ENCODE measurements around the gene BANP. TPM values are rescaled to one million over a fixed set of nuclear protein-coding genes. Genes with fewer than 3 reads are reported as not detected.
"Not testable (repeated sequence)": the region's sequence is repeated elsewhere in the genome, so short reads cannot be mapped to it uniquely, and the experiment has no call there.

Gene BANP
- total RNA-seq, 2 donors from 2014 or later: 31.3 to 59.2 TPM

DNA sequence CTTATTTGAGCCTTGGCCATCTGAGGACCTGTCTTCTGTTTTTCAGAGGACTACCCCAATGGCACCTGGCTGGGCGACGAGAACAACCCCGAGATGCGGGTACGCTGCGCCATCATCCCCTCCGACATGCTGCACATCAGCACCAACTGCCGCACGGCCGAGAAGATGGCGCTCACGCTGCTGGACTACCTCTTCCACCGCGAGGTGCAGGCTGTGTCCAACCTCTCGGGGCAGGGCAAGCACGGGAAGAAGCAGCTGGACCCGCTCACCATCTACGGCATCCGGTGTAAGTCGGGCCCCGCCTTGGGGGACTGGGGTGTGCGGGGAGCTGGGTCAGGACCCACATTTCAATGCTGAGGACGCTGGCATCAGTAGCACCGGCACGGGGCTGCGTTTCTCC, 67.1 kb downstream of the BANP start:
- not testable (repeated sequence) for H3K4me3 Mint-ChIP-seq; H3K27me3 Mint-ChIP-seq; H3K27ac Mint-ChIP-seq; H3K9me3 Mint-ChIP-seq; H3K36me3 Mint-ChIP-seq; DNase-seq (ENCODE audit: low spot score); ATAC-seq
- H3K4me1 Mint-ChIP-seq (ENCODE audit: low read depth in 2 of 2): peaks cover 0 to 15% of the 10 kb centered on the region in 2 donors

DNA sequence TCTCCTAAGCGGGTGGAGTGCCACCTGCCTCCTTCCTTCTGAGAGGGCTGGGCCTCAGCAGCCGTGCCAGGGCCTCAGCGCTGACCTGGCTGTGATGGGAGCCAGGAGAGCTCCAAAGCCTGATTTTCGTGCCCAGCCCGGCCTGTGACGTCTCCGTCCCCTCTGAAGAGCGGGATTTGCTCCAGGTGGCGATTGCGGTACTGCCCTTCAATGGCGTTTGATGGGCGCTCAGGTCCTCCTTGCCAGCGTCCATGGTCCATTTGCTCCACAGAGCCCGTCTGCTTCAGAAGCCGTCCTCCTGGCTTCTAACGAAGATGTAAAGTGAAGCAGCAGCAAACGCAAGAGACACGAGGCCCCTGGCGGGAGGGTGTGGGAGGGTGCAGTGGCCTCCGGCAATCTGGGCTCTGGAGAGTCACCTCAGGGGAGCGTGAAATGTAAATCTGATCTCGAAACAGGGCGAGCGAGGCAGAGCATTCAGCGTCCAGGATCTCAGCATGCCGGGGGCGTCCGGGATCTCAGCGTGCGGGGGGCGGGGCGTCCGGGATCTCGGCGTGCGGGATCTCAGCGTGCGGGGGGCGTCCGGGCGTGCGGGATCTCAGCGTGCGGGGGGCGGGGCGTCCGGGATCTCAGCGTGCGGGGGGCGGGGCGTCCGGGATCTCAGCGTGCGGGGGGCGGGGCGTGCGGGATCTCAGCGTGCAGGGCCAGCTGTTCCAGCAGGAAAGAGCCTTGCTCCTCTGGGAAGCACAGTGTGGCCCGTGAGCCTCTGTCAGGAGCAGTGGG, 68.0 kb downstream of the BANP start:
- H3K27me3 Mint-ChIP-seq; H3K9me3 Mint-ChIP-seq; H3K36me3 Mint-ChIP-seq; DNase-seq (ENCODE audit: low spot score); H3K27ac Mint-ChIP-seq; H3K4me3 Mint-ChIP-seq; ATAC-seq: not testable (repeated sequence)
- peaks cover 0 to 10% of the 10 kb centered on the region in 2 donors for H3K4me1 Mint-ChIP-seq (ENCODE audit: low read depth in 2 of 2)

DNA sequence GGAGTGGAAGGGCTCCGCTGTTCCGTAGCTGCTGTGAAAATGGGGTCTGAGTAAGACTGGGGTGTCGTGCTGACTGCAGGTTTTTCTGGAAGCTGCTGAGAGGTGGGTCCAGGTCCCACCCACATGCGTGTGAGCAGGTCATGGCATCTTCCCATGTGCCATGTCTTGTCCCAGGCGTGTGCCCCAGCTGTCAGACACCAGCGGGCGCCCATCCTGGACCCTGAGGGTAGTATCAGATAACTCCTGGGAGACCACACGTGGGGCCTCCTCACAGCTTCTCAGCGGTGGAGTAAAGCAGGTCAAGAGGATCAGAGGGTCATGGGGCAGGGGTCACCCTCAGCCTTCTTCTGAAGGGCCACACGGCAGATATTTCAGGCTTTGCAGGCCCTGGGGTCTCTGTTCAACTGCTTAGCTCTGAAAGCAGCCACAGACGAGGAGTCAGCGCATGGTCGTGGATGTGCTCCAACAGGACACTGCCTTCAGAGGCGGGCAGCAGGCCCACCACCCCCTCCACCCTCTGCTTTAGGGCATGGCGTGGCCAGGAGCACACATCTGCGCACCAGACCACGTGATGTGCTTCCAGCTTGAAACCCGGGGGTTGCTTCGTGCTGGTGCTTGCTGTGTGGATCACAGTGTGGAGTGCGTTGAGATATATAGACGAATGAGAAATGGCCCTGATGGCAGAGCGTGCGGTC, 68.7 kb downstream of the BANP start:
- Mint-ChIP-seq H3K36me3 (no peaks in the 10 kb centered on the region), H3K4me1 (ENCODE audit: low read depth in 2 of 2) (peaks cover 0 to 8% of the 10 kb centered on the region in 2 donors), H3K27ac (peak overlapping the region in 1 of 2 donors; percentile 24), H3K27me3 (no peaks in the 10 kb centered on the region), H3K4me3 (no peak overlapping the region), H3K9me3 (no peaks in the 10 kb centered on the region)
- ATAC-seq (no peak), DNase-seq (ENCODE audit: low spot score) (no peak)

DNA sequence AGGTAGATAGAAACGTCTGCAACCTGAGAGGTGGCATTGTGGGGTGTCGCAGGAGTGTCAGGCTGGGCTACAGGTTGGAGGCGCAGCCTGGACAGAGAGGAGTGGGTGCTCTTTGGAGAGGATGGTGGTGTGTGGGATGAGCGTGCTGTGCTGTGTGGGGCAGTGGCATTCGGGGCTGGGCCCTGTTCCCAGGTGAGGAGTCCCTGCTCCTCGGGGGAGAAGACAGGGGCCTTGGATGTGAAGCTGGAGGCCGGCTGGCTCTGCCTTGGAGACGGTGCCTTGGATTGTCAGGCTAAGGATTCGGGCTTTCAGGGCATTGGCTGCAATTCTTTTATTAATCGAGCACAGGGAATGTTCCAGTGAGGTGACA, 69.3 kb downstream of the BANP start:
- DNase-seq (ENCODE audit: low spot score) (no peak), ATAC-seq (no peak)
- H3K36me3 Mint-ChIP-seq: no peaks in the 10 kb centered on the region
- H3K4me3 Mint-ChIP-seq: no peak overlapping the region
- H3K27me3 Mint-ChIP-seq: no peaks in the 10 kb centered on the region
- peaks cover 0 to 3% of the 10 kb centered on the region in 2 donors for H3K4me1 Mint-ChIP-seq (ENCODE audit: low read depth in 2 of 2)
- H3K9me3 Mint-ChIP-seq: no peaks in the 10 kb centered on the region
- H3K27ac Mint-ChIP-seq: peak overlapping the region in 1 of 2 donors; percentile 24

DNA sequence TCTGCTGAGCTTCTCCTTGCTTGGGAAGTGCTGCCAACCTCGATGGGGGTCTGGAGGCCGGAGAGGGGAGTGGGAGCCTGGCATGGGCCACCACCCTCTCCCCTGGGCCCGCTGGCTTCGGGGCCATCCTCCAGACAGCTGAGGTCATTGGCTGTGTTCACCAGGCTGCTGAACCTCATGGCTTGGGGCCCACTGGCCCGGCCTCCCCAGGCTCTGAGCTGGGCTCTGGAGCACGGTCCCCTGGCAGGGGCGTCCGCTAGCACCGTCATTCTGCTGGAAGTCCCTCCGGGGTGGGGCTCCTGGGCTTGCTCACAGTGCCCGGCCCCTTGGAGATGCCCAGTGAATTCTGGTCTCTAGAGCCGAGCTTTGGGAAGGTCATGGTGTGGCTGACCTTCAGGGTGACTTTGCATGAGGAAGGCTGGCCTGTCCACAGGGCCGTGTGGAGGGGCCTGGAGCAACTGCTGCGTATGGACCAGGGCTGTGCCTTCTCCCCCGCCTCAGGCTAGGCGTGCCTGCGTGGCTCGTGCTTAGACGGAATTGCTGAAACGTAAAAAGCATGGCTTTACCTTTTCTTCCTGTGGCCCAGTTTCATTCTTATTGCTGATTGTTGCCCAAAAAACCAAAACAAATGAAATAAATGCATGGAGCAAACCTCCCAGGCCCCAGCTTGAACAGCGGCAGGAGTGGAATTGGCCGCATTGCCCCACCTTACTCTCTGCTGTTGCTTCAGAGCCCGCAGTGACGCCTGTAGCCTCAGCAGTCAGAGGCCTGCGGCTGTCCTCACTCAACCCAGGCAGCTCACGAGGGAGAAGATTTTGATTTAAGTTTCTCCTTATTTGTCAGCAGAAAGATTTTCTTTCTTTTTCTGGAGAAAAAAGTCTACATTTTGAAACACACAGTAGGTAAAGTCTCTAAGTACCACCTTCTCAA, 70.1 kb downstream of the BANP start:
- ATAC-seq; H3K9me3 Mint-ChIP-seq; H3K4me1 Mint-ChIP-seq (ENCODE audit: low read depth in 2 of 2); H3K4me3 Mint-ChIP-seq; DNase-seq (ENCODE audit: low spot score); H3K36me3 Mint-ChIP-seq; H3K27me3 Mint-ChIP-seq; H3K27ac Mint-ChIP-seq: not testable (repeated sequence)

DNA sequence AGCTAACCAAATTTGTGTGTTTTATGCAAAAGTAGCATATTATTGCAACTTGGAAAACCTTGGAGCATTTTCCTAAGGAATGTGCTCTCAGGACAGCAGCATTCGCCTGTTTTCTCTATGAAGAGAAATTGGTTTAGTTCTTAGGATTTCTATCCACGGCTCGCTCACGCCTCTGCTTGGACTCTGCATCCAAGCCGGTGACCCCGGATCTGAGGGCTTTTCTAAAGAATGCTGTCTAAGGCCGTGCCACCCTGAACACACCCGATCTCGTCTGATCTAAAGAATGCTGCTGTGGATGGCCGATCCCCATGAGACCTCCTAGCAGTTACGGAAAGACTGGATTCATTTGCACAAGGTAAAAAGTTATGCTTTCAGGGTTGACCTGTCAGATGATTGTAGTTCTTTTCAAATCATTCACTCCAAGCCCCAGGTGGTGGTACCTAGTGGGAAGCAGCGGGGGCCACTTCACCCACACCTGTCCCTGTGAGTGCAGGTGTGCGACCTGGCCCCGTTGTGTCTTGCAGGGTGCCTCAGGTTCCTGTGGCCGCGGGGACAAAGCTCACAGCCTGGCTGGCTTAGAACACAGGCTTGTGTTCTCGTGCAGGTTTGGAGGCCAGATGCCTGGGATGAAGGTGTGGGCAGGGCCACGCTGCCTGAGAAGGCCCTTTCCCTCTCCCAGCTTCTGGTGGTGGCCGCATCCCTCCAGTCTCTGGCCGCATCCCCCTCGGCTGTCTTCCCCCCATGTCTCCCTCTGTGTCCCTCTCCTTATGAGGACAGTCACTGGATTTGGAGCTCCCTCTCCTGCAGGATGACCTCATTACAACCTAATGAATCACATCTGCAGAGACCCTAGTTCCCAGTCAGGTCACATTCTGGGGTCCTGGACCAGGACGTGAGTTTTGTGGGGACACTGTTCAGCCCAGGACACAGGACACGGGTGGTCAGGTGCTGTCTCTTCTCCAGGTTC, 71.1 kb downstream of the BANP start:
- H3K9me3 Mint-ChIP-seq: no peaks in the 10 kb centered on the region
- no peaks in the 10 kb centered on the region for H3K27me3 Mint-ChIP-seq
- ATAC-seq: no peak
- peaks cover 5 to 8% of the 10 kb centered on the region in 2 donors for H3K4me1 Mint-ChIP-seq (ENCODE audit: low read depth in 2 of 2)
- DNase-seq (ENCODE audit: low spot score): no peak
- no peak overlapping the region for H3K4me3 Mint-ChIP-seq
- peak overlapping the region in 1 of 2 donors; percentile 70 for H3K27ac Mint-ChIP-seq
- H3K36me3 Mint-ChIP-seq: no peaks in the 10 kb centered on the region

DNA sequence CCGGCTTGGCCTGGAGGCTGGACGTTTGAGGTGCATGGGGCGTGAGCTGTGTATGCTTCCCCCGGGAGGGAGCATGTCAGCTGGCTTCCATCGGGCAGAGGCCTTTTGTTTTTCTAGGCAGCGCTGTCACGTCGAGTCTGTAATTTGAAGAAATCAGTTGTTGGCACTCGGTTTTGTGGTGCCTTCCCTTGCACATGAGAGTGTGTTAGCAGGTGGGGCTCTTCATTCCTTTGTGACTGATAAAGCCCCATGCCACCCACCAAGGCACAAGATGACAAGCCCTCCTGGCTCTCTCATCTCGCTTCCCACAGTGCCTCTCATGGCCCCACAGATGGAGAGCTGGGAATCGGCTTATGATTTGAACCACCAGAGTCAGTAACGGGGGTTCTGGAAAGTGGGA, 72.1 kb downstream of the BANP start:
- ATAC-seq (no peak), DNase-seq (ENCODE audit: low spot score) (no peak)
- no peaks in the 10 kb centered on the region for H3K36me3 Mint-ChIP-seq
- H3K4me3 Mint-ChIP-seq: no peak overlapping the region
- peaks cover 5 to 8% of the 10 kb centered on the region in 2 donors for H3K4me1 Mint-ChIP-seq (ENCODE audit: low read depth in 2 of 2)
- H3K27ac Mint-ChIP-seq: peak overlapping the region in 1 of 2 donors; percentile 70
- H3K9me3 Mint-ChIP-seq: no peaks in the 10 kb centered on the region
- H3K27me3 Mint-ChIP-seq: no peaks in the 10 kb centered on the region

DNA sequence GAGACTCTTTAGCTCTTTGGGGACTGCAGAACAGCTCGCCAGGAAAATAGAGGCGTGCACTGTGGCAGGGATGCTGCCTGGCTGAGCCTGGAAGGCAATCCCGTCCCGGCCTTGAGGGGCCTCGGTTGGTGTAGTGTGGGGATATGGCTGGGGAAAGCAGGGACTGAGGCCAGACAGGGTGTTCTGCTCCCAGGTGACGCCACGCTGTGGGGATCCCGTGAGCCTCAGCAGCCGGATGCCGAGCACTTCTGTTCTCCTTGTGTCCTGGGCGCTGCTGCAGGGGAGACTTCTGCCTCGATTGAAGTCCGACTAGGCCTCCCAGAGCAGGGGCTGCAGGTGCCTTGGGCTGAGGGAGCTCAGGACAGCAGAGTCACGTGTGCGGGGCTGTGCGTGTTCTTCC, 72.6 kb downstream of the BANP start:
- Mint-ChIP-seq H3K4me3 (no peak overlapping the region), H3K27me3 (no peaks in the 10 kb centered on the region), H3K27ac (peak overlapping the region in 1 of 2 donors; percentile 70), H3K9me3 (no peaks in the 10 kb centered on the region), H3K36me3 (no peaks in the 10 kb centered on the region), H3K4me1 (ENCODE audit: low read depth in 2 of 2) (peaks cover 5 to 8% of the 10 kb centered on the region in 2 donors)
- no peak for DNase-seq (ENCODE audit: low spot score)
- no peak for ATAC-seq

DNA sequence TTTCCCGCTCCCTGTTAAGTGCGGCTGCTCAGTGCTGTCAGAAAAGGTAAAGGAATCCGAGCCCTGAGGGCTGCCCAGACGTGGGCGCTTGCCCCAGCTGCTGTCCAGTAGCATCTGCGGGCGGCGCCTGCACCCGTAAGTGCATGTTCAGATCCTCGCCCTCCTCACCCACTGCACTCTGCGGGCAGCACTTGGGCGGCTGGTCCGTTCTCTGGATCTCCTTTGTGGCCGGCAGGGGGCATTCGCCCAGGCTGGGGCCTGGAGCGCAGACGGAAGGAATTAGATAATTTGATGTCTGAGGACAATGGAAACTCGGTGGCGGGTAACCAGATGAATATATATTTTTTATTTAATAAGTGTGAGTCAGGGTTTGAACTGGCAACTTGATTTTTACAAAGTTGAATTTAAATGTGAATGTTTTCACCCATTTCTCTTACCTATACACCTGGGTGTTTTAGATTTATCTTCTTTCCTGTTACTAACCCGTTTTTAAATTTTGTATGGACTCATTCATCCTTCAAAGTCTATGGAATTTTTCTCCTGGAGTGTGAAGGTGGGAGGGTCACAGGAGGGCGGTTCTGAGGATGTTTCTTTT, 73.4 kb downstream of the BANP start:
- not testable (repeated sequence) for H3K9me3 Mint-ChIP-seq; H3K4me3 Mint-ChIP-seq; H3K36me3 Mint-ChIP-seq; H3K27ac Mint-ChIP-seq; DNase-seq (ENCODE audit: low spot score); H3K27me3 Mint-ChIP-seq; H3K4me1 Mint-ChIP-seq (ENCODE audit: low read depth in 2 of 2); ATAC-seq

DNA sequence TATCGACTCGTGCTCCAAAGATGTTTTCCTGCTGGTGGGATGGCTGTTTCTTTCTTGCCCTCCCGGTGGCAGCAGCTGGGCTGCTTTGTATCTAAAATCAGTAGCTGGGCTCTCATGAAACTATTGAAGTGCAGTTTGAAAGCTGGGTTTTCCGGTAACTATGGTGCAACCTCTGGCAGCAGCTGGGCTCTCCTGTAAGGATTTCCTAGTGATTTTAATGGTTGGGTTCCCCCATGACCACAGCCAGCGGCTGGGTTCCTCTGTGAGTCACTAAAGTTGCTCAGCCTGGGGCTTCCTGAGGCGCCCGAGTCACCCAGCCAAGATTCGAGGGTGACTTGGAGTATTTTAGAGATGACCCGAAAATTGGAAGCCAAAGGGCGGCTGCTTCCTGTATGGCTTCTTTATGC, 73.9 kb downstream of the BANP start:
- H3K27ac Mint-ChIP-seq; DNase-seq (ENCODE audit: low spot score); H3K9me3 Mint-ChIP-seq; H3K27me3 Mint-ChIP-seq; ATAC-seq; H3K36me3 Mint-ChIP-seq; H3K4me3 Mint-ChIP-seq; H3K4me1 Mint-ChIP-seq (ENCODE audit: low read depth in 2 of 2): not testable (repeated sequence)

DNA sequence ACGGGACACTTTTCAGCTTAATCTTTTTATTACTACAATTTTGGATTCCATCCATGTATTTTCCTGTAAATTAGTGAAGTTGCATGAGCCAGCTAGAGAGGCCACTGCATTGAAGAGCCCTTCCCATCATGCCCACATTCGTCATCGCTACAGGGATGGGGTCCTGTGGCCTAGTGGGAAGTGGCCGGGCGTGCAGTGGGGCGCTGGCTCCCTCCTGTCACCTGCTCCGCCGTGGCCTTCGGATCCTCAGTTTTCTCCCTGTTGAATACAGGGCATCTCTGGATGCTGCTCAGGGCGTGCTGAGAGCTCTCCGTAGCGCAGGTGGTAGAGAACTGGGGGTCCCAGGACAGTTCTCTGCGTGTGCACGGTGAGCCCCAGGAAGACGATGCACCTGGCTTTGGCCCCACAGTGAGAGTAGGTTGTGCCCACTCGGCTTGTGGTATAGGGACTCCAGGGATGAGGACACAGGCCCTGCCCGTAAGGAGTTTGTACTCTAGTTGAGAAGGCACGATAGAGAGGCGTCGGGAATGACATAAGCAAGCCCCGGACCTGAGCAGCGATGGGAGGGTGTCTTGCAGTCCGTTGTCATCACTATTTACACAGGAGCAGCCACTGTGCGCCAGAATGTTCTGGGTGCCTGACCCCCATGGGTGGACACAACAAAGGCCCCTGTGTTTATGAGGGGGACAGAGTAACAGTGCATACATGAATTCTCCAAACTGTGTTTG, 74.8 kb downstream of the BANP start:
- not testable (repeated sequence) for H3K9me3 Mint-ChIP-seq; H3K4me3 Mint-ChIP-seq; H3K4me1 Mint-ChIP-seq (ENCODE audit: low read depth in 2 of 2); ATAC-seq; H3K36me3 Mint-ChIP-seq; H3K27me3 Mint-ChIP-seq; DNase-seq (ENCODE audit: low spot score)
- peak overlapping the region in 1 of 2 donors; percentile 59 for H3K27ac Mint-ChIP-seq

Measured in natural killer cell treated with Interleukin-12 subunit alpha and Interleukin-12 subunit beta and Interleukin-15 and Interleukin-18, amount 100 ng/mL, for 72 hours (primary cell).